Activated CD8-positive, alpha-beta memory T cell treated with anti-CD3 and anti-CD28 coated beads, Interleukin-2, amount 50 U/mL, for 4 hours (primary cell): ENCODE measurements around the gene ITPKA.
"Not testable (repeated sequence)": the region's sequence is repeated elsewhere in the genome, so short reads cannot be mapped to it uniquely, and the experiment has no call there.

ENCODE experiments used
- DNase-seq: peaks from one replicate; pipeline ENCODE4 v3.0.0-alpha.2; 2020

Gene ITPKA

GRCh38 chr15:41493205-41493901 is at the start of gene ITPKA:
Gene ITPKA, plus strand, starts transcription at chr15:41493874. Its CDS starts 54 bp downstream, at chr15:41493928.
- peak; percentile 89 for DNase-seq

GRCh38 chr15:41445399-41445798 is 48.3 kb upstream of the ITPKA start:
- DNase-seq, result no peak

GRCh38 chr15:41462084-41462795 is 31.4 kb upstream of the ITPKA start:
- no peak for DNase-seq

- DNase-seq, result no peak
Measured at GRCh38 chr15:41464889-41465580, 28.6 kb upstream of the ITPKA start.

GRCh38 chr15:41465822-41466421 is 27.8 kb upstream of the ITPKA start:
- DNase-seq, result no peak

GRCh38 chr15:41466711-41467110 is 27.0 kb upstream of the ITPKA start:
- DNase-seq, result no peak

- DNase-seq, result not testable (repeated sequence)
Measured at GRCh38 chr15:41469644-41470043, 24.0 kb upstream of the ITPKA start.

- no peak for DNase-seq
Measured at GRCh38 chr15:41473418-41473817, 20.3 kb upstream of the ITPKA start.

- no peak for DNase-seq
Measured at GRCh38 chr15:41474436-41474835, 19.2 kb upstream of the ITPKA start.

GRCh38 chr15:41474941-41475340 is 18.7 kb upstream of the ITPKA start:
- DNase-seq, result no peak

GRCh38 chr15:41476416-41477048 is 17.1 kb upstream of the ITPKA start:
- no peak for DNase-seq

GRCh38 chr15:41480396-41481140 is 13.1 kb upstream of the ITPKA start:
- no peak for DNase-seq

GRCh38 chr15:41482110-41482877 is 11.4 kb upstream of the ITPKA start:
- DNase-seq, result no peak

GRCh38 chr15:41483115-41483514 is 10.6 kb upstream of the ITPKA start:
- DNase-seq, result peak; percentile 34

- DNase-seq, result no peak
Measured at GRCh38 chr15:41483519-41483918, 10.2 kb upstream of the ITPKA start.

- DNase-seq, result no peak
Measured at GRCh38 chr15:41484937-41485625, 8.6 kb upstream of the ITPKA start.

- no peak for DNase-seq
Measured at GRCh38 chr15:41486286-41486685, 7.4 kb upstream of the ITPKA start.

- DNase-seq, result no peak
Measured at GRCh38 chr15:41487381-41487780, 6.3 kb upstream of the ITPKA start.

- DNase-seq, result no peak
Measured at GRCh38 chr15:41487802-41488201, 5.9 kb upstream of the ITPKA start.

GRCh38 chr15:41489641-41490040 is 4.0 kb upstream of the ITPKA start:
- DNase-seq, result no peak

GRCh38 chr15:41490355-41490754 is 3.3 kb upstream of the ITPKA start:
- DNase-seq, result no peak
